GM12864 (cell line): ENCODE results near the gene NCR2.

Source experiments
- DNase-seq: peaks from one replicate; pipeline ENCODE4 v3.0.0-alpha.2; 2011; ENCODE audit warnings: low read depth
- H3K4me3 ChIP-seq: 2 replicates; pipeline ENCODE4 v1.5.1; 2011; ENCODE audit warnings: mild to moderate bottlenecking, low read depth, low read length, control low read depth
- TF ChIP-seq, protein P1 (sequence below): IDR thresholded peaks from 2 replicates; pipeline ENCODE4 v1.5.1; 2011; ENCODE audit warnings: low read depth, mild to moderate bottlenecking, moderate library complexity, low read length, control low read depth, inconsistent platforms; ENCODE audit errors: missing control alignments

The NCR2 gene, protein sequence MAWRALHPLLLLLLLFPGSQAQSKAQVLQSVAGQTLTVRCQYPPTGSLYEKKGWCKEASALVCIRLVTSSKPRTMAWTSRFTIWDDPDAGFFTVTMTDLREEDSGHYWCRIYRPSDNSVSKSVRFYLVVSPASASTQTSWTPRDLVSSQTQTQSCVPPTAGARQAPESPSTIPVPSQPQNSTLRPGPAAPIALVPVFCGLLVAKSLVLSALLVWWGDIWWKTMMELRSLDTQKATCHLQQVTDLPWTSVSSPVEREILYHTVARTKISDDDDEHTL

DNA sequence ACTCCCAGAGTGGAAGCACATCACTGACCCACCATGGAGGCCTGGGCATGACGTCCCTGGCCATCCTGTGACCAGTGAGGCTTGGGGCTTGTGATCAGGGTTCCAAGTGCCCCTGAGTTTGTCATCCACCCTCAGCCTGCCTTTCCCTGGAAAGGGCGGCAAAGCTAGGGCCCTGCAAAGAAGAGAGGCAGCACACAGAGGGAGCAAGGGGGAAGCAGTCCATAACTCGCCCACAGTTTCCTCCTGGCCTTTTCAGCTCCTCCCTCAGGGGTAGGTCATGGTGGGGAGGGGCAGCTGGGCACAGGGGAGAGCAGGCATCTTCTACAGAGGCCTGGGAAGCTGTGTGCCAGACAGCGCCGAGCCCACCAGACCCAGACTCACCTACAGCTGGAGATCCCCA lies at the start of gene NCR2:
Gene NCR2, plus strand, starts transcription at position 313 of the 400 bp plus-strand sequence. CDS start 269 bp downstream, outside the sequence.
- TF ChIP-seq, protein P1, sequence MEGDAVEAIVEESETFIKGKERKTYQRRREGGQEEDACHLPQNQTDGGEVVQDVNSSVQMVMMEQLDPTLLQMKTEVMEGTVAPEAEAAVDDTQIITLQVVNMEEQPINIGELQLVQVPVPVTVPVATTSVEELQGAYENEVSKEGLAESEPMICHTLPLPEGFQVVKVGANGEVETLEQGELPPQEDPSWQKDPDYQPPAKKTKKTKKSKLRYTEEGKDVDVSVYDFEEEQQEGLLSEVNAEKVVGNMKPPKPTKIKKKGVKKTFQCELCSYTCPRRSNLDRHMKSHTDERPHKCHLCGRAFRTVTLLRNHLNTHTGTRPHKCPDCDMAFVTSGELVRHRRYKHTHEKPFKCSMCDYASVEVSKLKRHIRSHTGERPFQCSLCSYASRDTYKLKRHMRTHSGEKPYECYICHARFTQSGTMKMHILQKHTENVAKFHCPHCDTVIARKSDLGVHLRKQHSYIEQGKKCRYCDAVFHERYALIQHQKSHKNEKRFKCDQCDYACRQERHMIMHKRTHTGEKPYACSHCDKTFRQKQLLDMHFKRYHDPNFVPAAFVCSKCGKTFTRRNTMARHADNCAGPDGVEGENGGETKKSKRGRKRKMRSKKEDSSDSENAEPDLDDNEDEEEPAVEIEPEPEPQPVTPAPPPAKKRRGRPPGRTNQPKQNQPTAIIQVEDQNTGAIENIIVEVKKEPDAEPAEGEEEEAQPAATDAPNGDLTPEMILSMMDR = no peak
- no peak for DNase-seq
- no peak within 1 kb of the TSS for H3K4me3 ChIP-seq

DNA sequence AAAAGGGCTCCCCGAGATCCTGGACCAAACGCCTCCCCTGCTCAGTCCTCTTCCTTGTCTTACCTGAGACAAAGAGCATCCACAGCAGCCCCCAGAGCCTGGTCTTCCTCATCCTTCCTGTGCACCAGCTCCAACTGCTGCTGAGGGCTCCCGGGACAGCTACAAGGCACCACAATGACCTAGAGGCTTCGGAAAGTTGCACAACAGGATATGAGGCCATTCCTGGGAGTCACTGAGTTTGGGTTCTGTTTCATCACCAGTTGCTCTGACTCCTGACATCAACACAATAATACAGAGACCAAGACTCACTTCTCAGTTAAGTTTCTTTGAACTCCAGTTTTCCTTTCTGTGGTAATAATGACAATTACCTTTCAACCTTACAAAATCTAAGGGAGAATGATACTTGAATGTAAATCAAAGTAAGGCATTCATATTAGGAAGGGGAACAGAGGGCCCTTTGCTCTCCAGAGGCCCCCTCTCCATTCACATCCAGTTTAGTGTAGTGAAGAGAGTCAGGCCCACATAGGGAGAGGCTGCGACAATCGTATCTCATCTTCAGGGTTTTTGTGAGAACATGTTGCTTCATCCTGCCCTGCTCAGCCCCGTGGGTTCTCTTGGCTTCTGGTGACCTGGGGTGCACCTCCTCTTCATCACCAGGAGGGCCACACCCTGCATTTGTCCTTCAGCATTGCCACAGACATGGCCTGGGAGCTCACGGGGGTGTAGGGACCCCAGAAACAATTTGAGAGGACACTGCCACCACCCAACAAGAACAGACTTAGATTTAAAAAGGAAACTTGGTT lies 48.7 kb upstream of the NCR2 start, which contains the start of gene TREM1:
Gene TREM1, minus strand, starts transcription at position 139 of the 803 bp plus-strand sequence. Its CDS starts 27 bp downstream, at position 112.
- no peak for DNase-seq
- TF ChIP-seq, protein P1 = no peak
- no peak within 1 kb of the TSS for H3K4me3 ChIP-seq

DNA sequence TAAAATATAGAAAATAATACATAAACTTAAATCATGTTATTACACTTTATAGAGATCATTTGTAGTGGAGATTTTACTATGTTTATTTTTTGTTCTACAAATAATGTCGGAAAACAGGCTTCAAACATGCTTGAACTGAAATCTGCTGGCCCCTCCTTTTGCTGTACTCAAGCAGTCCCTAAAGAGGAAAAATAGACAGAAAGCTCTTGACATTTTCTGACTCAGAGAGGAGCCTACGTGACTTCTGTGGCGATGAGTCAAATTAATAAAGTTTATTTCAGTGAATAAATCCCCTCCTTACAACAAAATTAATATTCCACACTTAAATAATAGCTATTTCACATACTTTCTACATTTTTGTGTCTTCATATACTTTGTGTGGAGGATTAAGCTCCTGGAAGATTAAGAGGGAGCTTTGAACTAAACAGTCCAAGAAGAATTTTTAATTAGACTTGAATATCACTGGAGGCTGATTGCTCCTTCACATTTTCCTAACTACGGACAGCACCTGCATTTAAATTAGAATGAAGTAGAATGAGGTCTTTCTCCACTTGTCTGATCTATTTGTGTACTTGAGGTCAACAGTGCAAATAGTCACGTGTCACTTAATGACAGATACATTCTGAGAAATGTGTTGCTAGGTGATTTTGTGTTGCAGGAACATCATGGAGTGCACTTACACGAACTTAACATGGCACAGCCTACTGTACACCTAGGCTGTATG lies 47.2 kb upstream of the NCR2 start:
- TF ChIP-seq, protein P1 = no peak
- H3K4me3 ChIP-seq = no peak overlapping the region
- DNase-seq = peak; percentile 26

DNA sequence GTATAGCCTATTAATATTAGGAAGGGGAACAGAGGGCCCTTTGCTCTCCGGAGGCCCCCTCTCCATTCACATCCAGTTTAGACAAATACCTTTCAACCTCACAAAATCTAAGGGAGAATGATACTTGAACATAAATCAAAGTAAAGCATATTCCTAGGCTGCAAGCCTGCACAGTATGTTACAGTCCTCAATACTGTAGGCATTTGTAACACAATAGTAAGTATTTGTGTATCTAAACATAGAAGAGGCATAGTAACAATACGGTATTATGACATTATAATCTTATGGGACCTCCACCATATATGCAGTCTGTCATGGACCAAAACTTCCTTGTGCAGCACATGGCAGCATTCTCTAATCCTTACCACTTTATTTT lies 46.7 kb upstream of the NCR2 start:
- no peak overlapping the region for H3K4me3 ChIP-seq
- no peak for DNase-seq
- TF ChIP-seq, protein P1 = no peak

DNA sequence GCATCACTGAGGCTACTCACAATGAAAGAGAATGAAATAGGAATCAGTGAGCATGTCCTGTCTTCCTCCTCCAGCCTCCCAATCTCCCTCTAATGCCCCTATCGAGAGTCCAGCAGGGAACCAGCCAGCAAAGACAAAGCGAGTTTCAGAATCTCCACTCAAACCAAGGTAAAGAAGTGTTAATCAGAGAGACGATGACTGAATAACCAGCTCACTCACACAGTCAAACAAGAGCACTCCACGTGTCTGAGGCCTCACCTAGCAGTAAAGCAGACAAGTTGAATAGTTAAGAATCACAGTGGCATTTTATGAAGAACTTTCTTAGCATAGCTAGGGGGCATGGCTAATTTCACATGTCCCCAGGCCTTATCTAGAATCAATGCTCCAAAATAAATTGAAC lies 45.6 kb upstream of the NCR2 start:
- no peak overlapping the region for H3K4me3 ChIP-seq

DNA sequence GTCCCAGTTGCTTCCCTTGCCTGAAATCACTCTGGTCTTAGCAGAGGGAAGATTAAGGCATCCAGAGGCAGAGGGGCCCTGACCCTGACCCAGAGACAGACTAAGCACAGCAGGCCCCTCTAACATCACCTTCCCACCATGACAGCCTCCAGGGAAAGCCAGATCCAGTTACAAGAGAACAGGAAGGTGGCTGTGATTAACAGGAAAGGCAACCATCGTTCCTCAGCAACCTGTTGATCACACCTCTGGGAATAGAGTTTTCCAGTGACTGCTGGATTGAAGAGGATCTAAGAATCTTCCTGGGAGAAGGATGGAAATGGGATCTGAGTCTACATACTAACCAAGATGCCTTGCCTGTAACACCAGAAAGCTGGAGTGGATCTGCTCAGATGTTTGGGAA lies 43.7 kb upstream of the NCR2 start:
- no peak for DNase-seq
- H3K4me3 ChIP-seq = no peak overlapping the region
- TF ChIP-seq, protein P1 = no peak

More for the DNA sequence above, 45.6 kb upstream of the NCR2 start:
- DNase-seq = no peak
- TF ChIP-seq, protein P1 = no peak
